ENCODE measurements around the gene OR5D13. TPM values are rescaled to one million over a fixed set of nuclear protein-coding genes. Genes with fewer than 3 reads are reported as not detected.

Gene OR5D13, protein sequence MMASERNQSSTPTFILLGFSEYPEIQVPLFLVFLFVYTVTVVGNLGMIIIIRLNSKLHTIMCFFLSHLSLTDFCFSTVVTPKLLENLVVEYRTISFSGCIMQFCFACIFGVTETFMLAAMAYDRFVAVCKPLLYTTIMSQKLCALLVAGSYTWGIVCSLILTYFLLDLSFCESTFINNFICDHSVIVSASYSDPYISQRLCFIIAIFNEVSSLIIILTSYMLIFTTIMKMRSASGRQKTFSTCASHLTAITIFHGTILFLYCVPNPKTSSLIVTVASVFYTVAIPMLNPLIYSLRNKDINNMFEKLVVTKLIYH
- total RNA-seq (2021), result not detected in 2 replicates
- not detected for Bru-seq, nascent RNA
- not detected for BruChase-seq, experiment 1, labeled RNA remaining after a 2-hour chase
- BruChase-seq, experiment 2, labeled RNA remaining after a 6-hour chase, result not detected
- long read RNA-seq, result 0 reads

DNA sequence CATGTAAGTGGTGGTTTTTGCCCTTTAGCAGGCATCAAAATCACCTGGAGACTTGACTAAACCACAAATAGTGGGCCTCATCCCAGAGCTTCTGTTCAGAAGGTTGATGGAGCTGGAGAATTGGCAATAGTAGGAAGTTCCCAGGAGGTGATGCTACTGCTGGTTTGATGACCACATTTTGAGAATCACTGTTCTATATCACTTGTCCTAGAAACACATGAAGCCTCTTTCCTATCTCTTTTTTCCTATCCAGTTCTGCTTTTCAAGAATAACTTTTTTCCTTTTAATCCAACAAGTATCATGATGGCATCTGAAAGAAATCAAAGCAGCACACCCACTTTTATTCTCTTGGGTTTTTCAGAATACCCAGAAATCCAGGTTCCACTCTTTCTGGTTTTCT is at the start of gene OR5D13:
Gene OR5D13 (plus strand): TSS at position 301 of the 400 bp plus-strand sequence. CDS start 0 bp downstream, at position 301.
- Histone ChIP-seq H3K9me3 (ENCODE audit: insufficient read depth, low read depth) (no peaks in the 10 kb centered on the region), H3K4me3 (no peak within 1 kb of the TSS), H3K79me2 (ENCODE audit: low read depth) (no peaks in the 10 kb centered on the region), H3K9me2 (ENCODE audit: insufficient read depth) (no peaks in the 10 kb centered on the region), H4K20me1 (ENCODE audit: insufficient read depth) (no peaks in the 10 kb centered on the region), H2AFZ (no peak within 1 kb of the TSS), H3K36me3 (ENCODE audit: low read depth) (no peaks in the 10 kb centered on the region), H3K4me2 (no peak within 1 kb of the TSS), H3F3A (ENCODE audit: insufficient read depth, low read depth) (no peaks in the 10 kb centered on the region), H3K4me1 (replicated peaks; ENCODE audit: insufficient read depth) (no peaks in the 10 kb centered on the region), H3K27ac (no peak within 1 kb of the TSS), H3K27me3 (ENCODE audit: insufficient read depth, low read depth) (no peaks in the 10 kb centered on the region)
- ChIA-PET CTCF (no interaction called here), POLR2A (ENCODE audit: unreplicated experiment) (no interaction called here)
- TF ChIP-seq EZH2 (IDR thresholded peaks at IDR 0.05; ENCODE audit: low read depth), result no peak
- TF ChIP-seq, protein P1, sequence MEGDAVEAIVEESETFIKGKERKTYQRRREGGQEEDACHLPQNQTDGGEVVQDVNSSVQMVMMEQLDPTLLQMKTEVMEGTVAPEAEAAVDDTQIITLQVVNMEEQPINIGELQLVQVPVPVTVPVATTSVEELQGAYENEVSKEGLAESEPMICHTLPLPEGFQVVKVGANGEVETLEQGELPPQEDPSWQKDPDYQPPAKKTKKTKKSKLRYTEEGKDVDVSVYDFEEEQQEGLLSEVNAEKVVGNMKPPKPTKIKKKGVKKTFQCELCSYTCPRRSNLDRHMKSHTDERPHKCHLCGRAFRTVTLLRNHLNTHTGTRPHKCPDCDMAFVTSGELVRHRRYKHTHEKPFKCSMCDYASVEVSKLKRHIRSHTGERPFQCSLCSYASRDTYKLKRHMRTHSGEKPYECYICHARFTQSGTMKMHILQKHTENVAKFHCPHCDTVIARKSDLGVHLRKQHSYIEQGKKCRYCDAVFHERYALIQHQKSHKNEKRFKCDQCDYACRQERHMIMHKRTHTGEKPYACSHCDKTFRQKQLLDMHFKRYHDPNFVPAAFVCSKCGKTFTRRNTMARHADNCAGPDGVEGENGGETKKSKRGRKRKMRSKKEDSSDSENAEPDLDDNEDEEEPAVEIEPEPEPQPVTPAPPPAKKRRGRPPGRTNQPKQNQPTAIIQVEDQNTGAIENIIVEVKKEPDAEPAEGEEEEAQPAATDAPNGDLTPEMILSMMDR (conservative IDR thresholded peaks at IDR 0.05), result no peak
- intact Hi-C loops (cut with micrococcal nuclease; ENCODE audit: unreplicated experiment), result no loop called here
- BruUV-seq (replicated peaks), result no TSS peak
- DNase-seq, result no peak

DNA sequence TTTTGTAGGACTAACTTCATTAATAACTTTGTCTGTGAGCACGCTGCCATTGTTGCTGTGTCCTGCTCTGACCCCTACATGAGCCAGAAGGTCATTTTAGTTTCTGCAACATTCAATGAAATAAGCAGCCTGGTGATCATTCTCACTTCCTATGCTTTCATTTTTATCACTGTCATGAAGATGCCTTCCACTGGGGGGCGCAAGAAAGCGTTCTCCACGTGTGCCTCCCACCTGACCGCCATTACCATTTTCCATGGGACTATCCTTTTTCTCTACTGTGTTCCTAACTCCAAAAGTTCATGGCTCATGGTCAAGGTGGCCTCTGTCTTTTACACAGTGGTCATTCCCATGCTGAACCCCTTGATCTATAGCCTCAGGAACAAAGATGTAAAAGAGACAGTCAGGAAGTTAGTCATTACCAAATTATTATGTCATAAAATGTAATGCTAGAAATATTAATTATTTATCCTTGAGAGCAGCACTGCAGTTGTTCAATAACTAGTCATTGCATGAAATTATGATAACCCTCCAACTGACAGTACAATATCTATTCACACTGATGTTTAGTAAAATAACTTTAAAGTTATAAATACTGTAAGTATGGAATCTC is 46.4 kb upstream of the OR5D13 start:
- H3K9me2 ChIP-seq (ENCODE audit: insufficient read depth), result 0 out of 2 replicates have a peak, but pooled peaks cover 3% of the 10 kb centered on the region
- POLR2A ChIA-PET (ENCODE audit: unreplicated experiment), result no interaction called here
- H4K20me1 ChIP-seq (ENCODE audit: insufficient read depth), result no peaks in the 10 kb centered on the region
- no TSS peak for BruUV-seq (replicated peaks)
- H3K4me2 ChIP-seq, result no peak overlapping the region
- no peak for TF ChIP-seq EZH2 (IDR thresholded peaks at IDR 0.05; ENCODE audit: low read depth)
- TF ChIP-seq, protein P1 (conservative IDR thresholded peaks at IDR 0.05), result peak; percentile 67
- H3F3A ChIP-seq (ENCODE audit: insufficient read depth, low read depth), result no peaks in the 10 kb centered on the region
- H3K27me3 ChIP-seq (ENCODE audit: insufficient read depth, low read depth), result peaks cover 18% of the 10 kb centered on the region; the same call in 1 of the 2 replicates
- H3K36me3 ChIP-seq (ENCODE audit: low read depth), result no peaks in the 10 kb centered on the region
- no peak overlapping the region for H3K27ac ChIP-seq
- H2AFZ ChIP-seq, result no peak overlapping the region
- no peak overlapping the region for H3K4me3 ChIP-seq
- peak in 1 of 2 experiments; percentile 5 for DNase-seq
- no peaks in the 10 kb centered on the region for H3K4me1 ChIP-seq (replicated peaks; ENCODE audit: insufficient read depth)
- H3K79me2 ChIP-seq (ENCODE audit: low read depth), result no peaks in the 10 kb centered on the region
- H3K9me3 ChIP-seq (ENCODE audit: insufficient read depth, low read depth), result no peaks in the 10 kb centered on the region
- intact Hi-C loops (cut with micrococcal nuclease; ENCODE audit: unreplicated experiment), result no loop called here
- CTCF ChIA-PET, result no interaction called here

DNA sequence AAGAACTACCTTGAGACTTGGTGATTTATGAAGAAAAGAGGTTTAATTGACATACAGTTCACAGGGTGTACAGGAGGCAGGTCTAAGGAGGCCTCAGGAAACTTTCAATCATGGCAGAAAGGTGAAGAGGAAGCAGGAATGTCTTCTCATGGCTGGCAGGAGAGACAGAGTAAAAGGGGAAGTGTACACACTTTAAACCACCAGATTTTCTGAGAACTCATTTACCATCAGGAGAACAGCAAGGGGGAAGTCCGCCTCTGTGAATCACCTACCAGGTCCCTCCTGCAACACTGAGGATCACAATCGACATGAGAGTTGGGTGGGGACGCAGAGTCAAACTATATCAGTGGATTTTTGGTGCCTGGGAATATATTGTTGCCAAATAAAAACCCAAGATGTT is 40.3 kb upstream of the OR5D13 start:
- CTCF ChIA-PET, result no interaction called here

More for the DNA sequence above, 40.3 kb upstream of the OR5D13 start:
- Histone ChIP-seq H3K4me2 (no peak overlapping the region), H3K9me3 (ENCODE audit: insufficient read depth, low read depth) (no peaks in the 10 kb centered on the region), H3K4me1 (replicated peaks; ENCODE audit: insufficient read depth) (no peaks in the 10 kb centered on the region), H3K4me3 (no peak overlapping the region), H3K27ac (no peak overlapping the region), H3F3A (ENCODE audit: insufficient read depth, low read depth) (no peaks in the 10 kb centered on the region), H3K79me2 (ENCODE audit: low read depth) (no peaks in the 10 kb centered on the region), H3K9me2 (ENCODE audit: insufficient read depth) (0 out of 2 replicates have a peak, but pooled peaks cover 3% of the 10 kb centered on the region), H2AFZ (no peak overlapping the region), H3K36me3 (ENCODE audit: low read depth) (no peaks in the 10 kb centered on the region), H4K20me1 (ENCODE audit: insufficient read depth) (no peaks in the 10 kb centered on the region), H3K27me3 (ENCODE audit: insufficient read depth, low read depth) (peaks cover 12% of the 10 kb centered on the region; the same call in 1 of the 2 replicates)
- TF ChIP-seq, protein P1 (conservative IDR thresholded peaks at IDR 0.05), result no peak
- intact Hi-C loops (cut with micrococcal nuclease; ENCODE audit: unreplicated experiment), result no loop called here
- BruUV-seq (replicated peaks), result no TSS peak
- no peak for DNase-seq
- POLR2A ChIA-PET (ENCODE audit: unreplicated experiment), result no interaction called here

Measured in PC-9 (cell line).